GM21528 (cell line): ENCODE data around the gene PRRC2C.
"Not testable (repeated sequence)": the region's sequence is repeated elsewhere in the genome, so short reads cannot be mapped to it uniquely, and the experiment has no call there.

ENCODE experiments used
- ATAC-seq: cut with Tn5 transposase; IDR thresholded peaks from one replicate; pipeline ENCODE4 v1.9.1; 2021; ENCODE audit warnings: mild to moderate bottlenecking, moderate library complexity; ENCODE audit not compliant: unreplicated experiment, low FRiP score

PRRC2C gene

GRCh38 chr1:171485375-171486047 lies at the start of gene PRRC2C:
PRRC2C (plus strand) TSS chr1:171485530; CDS start chr1:171512089, 26,559 bp downstream.
- peak; percentile 98 for ATAC-seq

- no peak for ATAC-seq
Observed at GRCh38 chr1:171438441-171438840, 46.9 kb upstream of the PRRC2C start.

GRCh38 chr1:171440201-171440600 lies 45.1 kb upstream of the PRRC2C start:
- ATAC-seq = not testable (repeated sequence)

- ATAC-seq = not testable (repeated sequence)
Observed at GRCh38 chr1:171441278-171441895, 43.9 kb upstream of the PRRC2C start.

- no peak for ATAC-seq
Observed at GRCh38 chr1:171446386-171446785, 38.9 kb upstream of the PRRC2C start.

- no peak for ATAC-seq
Observed at GRCh38 chr1:171455967-171456366, 29.4 kb upstream of the PRRC2C start.

- ATAC-seq = no peak
Observed at GRCh38 chr1:171457412-171457811, 27.9 kb upstream of the PRRC2C start.

- no peak for ATAC-seq
Observed at GRCh38 chr1:171460018-171460620, 25.2 kb upstream of the PRRC2C start.

- ATAC-seq = no peak
Observed at GRCh38 chr1:171467626-171468025, 17.7 kb upstream of the PRRC2C start.

GRCh38 chr1:171468120-171468750 lies 17.1 kb upstream of the PRRC2C start:
- ATAC-seq = no peak

- no peak for ATAC-seq
Observed at GRCh38 chr1:171470726-171471125, 14.6 kb upstream of the PRRC2C start.

GRCh38 chr1:171472183-171472647 lies 13.1 kb upstream of the PRRC2C start:
- ATAC-seq = no peak

- ATAC-seq = no peak
Observed at GRCh38 chr1:171476829-171477228, 8.5 kb upstream of the PRRC2C start.

GRCh38 chr1:171477804-171478203 lies 7.5 kb upstream of the PRRC2C start:
- ATAC-seq = no peak

- ATAC-seq = no peak
Observed at GRCh38 chr1:171480035-171480434, 5.3 kb upstream of the PRRC2C start.

GRCh38 chr1:171484760-171485374 lies 463 bp upstream of the PRRC2C start:
- peak; percentile 71 for ATAC-seq

- ATAC-seq = peak; percentile 52
Observed at GRCh38 chr1:171486048-171486519, 754 bp downstream of the PRRC2C start.

- no peak for ATAC-seq
Observed at GRCh38 chr1:171487038-171487437, 1.7 kb downstream of the PRRC2C start.

GRCh38 chr1:171488190-171488929 lies 3.0 kb downstream of the PRRC2C start:
- ATAC-seq = no peak

- no peak for ATAC-seq
Observed at GRCh38 chr1:171494076-171494475, 8.7 kb downstream of the PRRC2C start.
